MM.1S (cell line): ENCODE data around the gene DUOXA1.

Source experiments
- EZH2phosphoT487 ChIP-seq: fragments of 300-600 bp; sonication (generic); IDR thresholded peaks from 2 replicates; pipeline ENCODE4 v1.6.1; 2018; ENCODE audit warnings: antibody characterized with exemption, low read length
- TF ChIP-seq, protein P1 (sequence below): fragments of 300-600 bp; sonication (generic); IDR thresholded peaks from 2 replicates; pipeline ENCODE4 v1.5.1; 2016; ENCODE audit warnings: antibody characterized with exemption, low read length, mixed read lengths

GRCh38 chr15:45105586-45105985 lies 24.1 kb downstream of the DUOXA1 start:
- TF ChIP-seq, protein P1, sequence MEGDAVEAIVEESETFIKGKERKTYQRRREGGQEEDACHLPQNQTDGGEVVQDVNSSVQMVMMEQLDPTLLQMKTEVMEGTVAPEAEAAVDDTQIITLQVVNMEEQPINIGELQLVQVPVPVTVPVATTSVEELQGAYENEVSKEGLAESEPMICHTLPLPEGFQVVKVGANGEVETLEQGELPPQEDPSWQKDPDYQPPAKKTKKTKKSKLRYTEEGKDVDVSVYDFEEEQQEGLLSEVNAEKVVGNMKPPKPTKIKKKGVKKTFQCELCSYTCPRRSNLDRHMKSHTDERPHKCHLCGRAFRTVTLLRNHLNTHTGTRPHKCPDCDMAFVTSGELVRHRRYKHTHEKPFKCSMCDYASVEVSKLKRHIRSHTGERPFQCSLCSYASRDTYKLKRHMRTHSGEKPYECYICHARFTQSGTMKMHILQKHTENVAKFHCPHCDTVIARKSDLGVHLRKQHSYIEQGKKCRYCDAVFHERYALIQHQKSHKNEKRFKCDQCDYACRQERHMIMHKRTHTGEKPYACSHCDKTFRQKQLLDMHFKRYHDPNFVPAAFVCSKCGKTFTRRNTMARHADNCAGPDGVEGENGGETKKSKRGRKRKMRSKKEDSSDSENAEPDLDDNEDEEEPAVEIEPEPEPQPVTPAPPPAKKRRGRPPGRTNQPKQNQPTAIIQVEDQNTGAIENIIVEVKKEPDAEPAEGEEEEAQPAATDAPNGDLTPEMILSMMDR = no peak
- no peak for TF ChIP-seq EZH2phosphoT487
